ENCODE data around the gene AGRP.

DNA sequence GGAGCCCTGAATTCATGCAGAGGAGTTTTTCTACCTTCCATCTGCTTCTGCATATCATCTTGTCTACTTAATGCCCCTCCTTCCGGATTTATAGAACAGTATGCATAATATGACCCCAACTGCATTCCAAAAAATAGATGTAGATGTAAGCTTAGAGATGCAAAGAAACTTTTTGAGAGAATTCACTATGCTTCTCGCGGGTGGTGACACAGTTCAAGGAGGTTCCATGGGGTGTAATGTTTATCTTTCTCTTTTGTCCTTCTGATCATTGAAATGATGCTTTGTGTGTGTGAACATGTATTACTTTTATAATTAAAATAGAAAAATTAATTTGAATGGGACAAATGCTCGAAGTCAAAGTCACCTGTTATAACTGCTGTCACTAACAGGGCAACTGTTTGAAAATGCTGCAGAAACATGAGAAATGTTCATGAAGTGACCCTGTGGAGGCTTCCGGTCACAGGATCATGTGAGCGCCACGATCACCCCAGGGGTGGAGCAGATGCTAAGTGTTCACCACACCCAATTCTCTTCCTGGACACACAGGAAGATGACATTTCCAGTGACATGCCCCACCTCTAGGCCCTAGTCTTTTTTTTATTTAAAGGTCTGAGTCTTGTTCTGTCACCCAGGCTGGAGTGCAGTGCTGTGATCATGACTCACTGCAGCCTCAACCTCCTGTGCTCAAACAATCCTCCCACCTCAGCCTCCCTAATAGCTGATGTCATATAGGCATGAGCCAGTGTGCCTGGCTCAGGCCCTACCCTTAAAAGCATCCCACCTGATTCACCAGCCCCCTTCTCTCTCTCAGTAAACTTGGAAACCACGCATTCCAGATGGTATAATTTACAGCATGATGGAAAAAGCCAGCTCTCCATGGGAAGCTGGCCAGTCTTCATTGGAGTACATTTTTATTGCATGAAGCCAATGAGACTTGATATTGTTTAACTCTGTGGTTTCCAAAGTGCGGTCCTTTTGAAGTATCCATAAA, 21.0 kb upstream of the AGRP start:
- TF ChIP-seq, protein P1, sequence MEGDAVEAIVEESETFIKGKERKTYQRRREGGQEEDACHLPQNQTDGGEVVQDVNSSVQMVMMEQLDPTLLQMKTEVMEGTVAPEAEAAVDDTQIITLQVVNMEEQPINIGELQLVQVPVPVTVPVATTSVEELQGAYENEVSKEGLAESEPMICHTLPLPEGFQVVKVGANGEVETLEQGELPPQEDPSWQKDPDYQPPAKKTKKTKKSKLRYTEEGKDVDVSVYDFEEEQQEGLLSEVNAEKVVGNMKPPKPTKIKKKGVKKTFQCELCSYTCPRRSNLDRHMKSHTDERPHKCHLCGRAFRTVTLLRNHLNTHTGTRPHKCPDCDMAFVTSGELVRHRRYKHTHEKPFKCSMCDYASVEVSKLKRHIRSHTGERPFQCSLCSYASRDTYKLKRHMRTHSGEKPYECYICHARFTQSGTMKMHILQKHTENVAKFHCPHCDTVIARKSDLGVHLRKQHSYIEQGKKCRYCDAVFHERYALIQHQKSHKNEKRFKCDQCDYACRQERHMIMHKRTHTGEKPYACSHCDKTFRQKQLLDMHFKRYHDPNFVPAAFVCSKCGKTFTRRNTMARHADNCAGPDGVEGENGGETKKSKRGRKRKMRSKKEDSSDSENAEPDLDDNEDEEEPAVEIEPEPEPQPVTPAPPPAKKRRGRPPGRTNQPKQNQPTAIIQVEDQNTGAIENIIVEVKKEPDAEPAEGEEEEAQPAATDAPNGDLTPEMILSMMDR (IDR thresholded peaks at IDR 0.05): no peak
- no peak for TF ChIP-seq EP300 (IDR thresholded peaks at IDR 0.05)
